Spleen (tissue), 11 donors: ENCODE results near the gene TJP1. TPM values are rescaled to one million over a fixed set of nuclear protein-coding genes. Genes with fewer than 3 reads are reported as not detected.

ENCODE experiments used
- DNase-seq: peaks from one replicate; pipeline ENCODE4 v3.0.0-alpha.2; 2020
- H3K27ac ChIP-seq, 8 donors: fragments of 200-600 bp; sonication (generic) in 7 of 8; 1 replicate in 4 of 8; 2 replicates in 4 of 8; pipeline versions ENCODE4 v1.5.0 to v1.8.0; 2016 to 2021; ENCODE audit warnings: inconsistent platforms in 4 of 8, mild to moderate bottlenecking in 4 of 8, moderate library complexity in 1 of 8
- H3K27me3 ChIP-seq, 7 donors: fragments of 200-600 bp; sonication (generic) in 6 of 7; replicated peaks in 1 of 7; 1 replicate in 4 of 7; 2 replicates in 3 of 7; pipeline versions ENCODE4 v1.5.0 to v1.8.0; 2016 to 2021; ENCODE audit warnings: inconsistent platforms in 3 of 7, mild to moderate bottlenecking in 1 of 7
- H3K36me3 ChIP-seq, 6 donors: fragments of 200-600 bp; sonication (generic) in 5 of 6; 1 replicate in 4 of 6; 2 replicates in 2 of 6; pipeline versions ENCODE4 v1.5.0 to v1.8.0; 2016 to 2021; ENCODE audit warnings: inconsistent platforms in 2 of 6
- H3K4me1 ChIP-seq, 6 donors: fragments of 200-600 bp; sonication (generic) in 5 of 6; 1 replicate in 3 of 6; 2 replicates in 3 of 6; pipeline versions ENCODE4 v1.5.0 to v1.8.0; 2016 to 2021; ENCODE audit warnings: inconsistent platforms in 3 of 6
- H3K4me3 ChIP-seq, 8 donors: fragments of 200-600 bp; sonication (generic) in 7 of 8; 1 replicate in 4 of 8; 2 replicates in 4 of 8; pipeline versions ENCODE4 v1.5.0 to v1.8.0; 2016 to 2021; ENCODE audit warnings: inconsistent platforms in 4 of 8, mild to moderate bottlenecking in 4 of 8, moderate library complexity in 2 of 8
- H3K9me3 ChIP-seq, 8 donors: fragments of 200-600 bp; sonication (generic) in 7 of 8; 1 replicate in 4 of 8; 2 replicates in 4 of 8; pipeline versions ENCODE4 v1.5.0 to v1.8.0; 2016 to 2021; ENCODE audit warnings: inconsistent platforms in 4 of 8
- POLR2A ChIP-seq, 3 donors: fragments of 450-650 bp; IDR thresholded peaks; one replicate each; pipeline ENCODE4 v1.5.1; 2017; ENCODE audit warnings: antibody characterized with exemption in 3 of 3, mild to moderate bottlenecking in 1 of 3
- POLR2AphosphoS5 ChIP-seq, 3 donors: sonication (generic); formaldehyde crosslinking; IDR thresholded peaks; one replicate each; pipeline ENCODE4 v1.5.1; 2017; ENCODE audit warnings: antibody characterized with exemption in 3 of 3
- WGBS, 5 donors: extraction: QIAGEN DNeasy Blood & Tissue Kit in 3 of 5; methylation state at CpG; one replicate each; pipeline versions ENCODE4 v1.1.5 to v1.1.7; 2013 to 2018; 5-methylcytosine and 5-hydroxymethylcytosine counted together
- intact Hi-C: fragments of 100-400 bp; cut with DNase I; formaldehyde crosslinking; loops from one replicate; pipeline ENCODE4 v1.15.0; 2023; ENCODE audit warnings: low total_unique reads
- polyA plus RNA-seq, 3 donors: library from polyadenylated mRNA; stranded (reverse); fragments of 200-250 nt; gene quantifications; one replicate each; pipeline ENCODE4 v1.2.1, GENCODE V29; 2013
- total RNA-seq, 7 donors: library from RNA; depleted of rRNA in 3 of 7; stranded (reverse); fragments of >200 nt in 3 of 7; fragmentation: NEBNext Ultra II Directional in 4 of 7; extraction: Animal tissue kit (Norgen Biotek cat#: 25700) in 4 of 7; gene quantifications; one replicate each; pipeline versions ENCODE4 v1.1.0 to v1.2.1, GENCODE V29; 2016 to 2021
- TF ChIP-seq, protein P1 (sequence below), 11 experiments: fragments of 200-600 bp in 7 of 11; fragments of 450-650 bp in 4 of 11; sonication (generic) in 4 of 11; IDR thresholded peaks in 8 of 11; conservative IDR thresholded peaks in 3 of 11; 1 replicate in 7 of 11; 2 replicates in 4 of 11; pipeline versions ENCODE4 v1.4.0 to v1.8.0; 2016 to 2021; ENCODE audit warnings: antibody characterized with exemption in 11 of 11, inconsistent platforms in 4 of 11, mild to moderate bottlenecking in 1 of 11
- donor health status: healthy with polysubstance abuse.
- donor health status: DM: no; HTN: no; CAD: no; lungs with moderate emphysema.
- donor health status: DM: no; HTN: no; CAD: no.
- donor health status: Bipolar disorder and iron deficiency.
- donor health status: healthy.
- donor health status: DM: no; HTN: no; CAD: no.
- donor health status: DM: yes; HTN: yes; CAD: no.

Gene TJP1
- total and polyA plus RNA-seq, 10 donors = 2.9 to 71.8 (median 49.7) TPM

DNA sequence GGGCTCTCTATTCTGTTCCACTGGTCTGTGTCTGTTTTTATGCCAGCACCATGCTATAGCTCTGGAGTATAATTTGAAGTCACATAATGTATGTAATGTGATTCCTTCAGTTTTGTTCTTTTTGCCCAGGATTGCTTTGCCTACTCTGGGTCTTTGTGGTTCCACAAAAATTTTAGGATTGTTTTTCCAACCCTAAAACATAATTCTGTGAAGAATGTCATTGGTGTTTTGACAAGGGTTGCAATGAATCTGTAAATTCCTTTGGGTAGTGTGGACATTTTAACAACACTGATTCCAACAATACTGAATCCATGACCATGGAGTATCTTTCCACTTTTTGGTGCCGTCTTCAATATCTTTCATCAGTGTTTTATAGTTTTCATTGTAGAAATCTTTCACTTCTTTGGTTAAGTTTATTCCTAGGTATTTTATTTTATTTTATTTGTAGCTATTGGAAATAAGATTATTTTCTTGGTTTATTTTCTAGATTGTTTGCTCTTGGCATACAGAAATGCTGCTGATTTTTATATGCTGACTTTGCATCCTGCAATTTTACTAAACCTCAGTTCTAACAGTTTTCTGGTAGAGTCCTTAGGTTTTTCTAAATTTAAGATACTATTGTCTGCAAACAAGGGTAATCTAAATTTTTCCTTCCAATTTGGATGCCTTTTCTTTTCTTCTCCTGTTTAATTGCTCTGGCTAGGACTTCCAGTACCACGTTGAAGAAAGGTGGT, 29.7 kb downstream of the TJP1 start:
- Histone ChIP-seq H3K36me3 (no peaks in the 10 kb centered on the region), H3K9me3 (no peaks in the 10 kb centered on the region), H3K27me3 (peaks cover 0 to 4% (median 0%) of the 10 kb centered on the region in 7 donors), H3K4me3 (no peak overlapping the region), H3K27ac (no peak overlapping the region), H3K4me1 (no peaks in the 10 kb centered on the region)
- no peak for DNase-seq
- 81 to 90% (median 87%) methylated on average over 2 of the region's 2 CpGs for WGBS, 5 donors
- TF ChIP-seq, protein P1, sequence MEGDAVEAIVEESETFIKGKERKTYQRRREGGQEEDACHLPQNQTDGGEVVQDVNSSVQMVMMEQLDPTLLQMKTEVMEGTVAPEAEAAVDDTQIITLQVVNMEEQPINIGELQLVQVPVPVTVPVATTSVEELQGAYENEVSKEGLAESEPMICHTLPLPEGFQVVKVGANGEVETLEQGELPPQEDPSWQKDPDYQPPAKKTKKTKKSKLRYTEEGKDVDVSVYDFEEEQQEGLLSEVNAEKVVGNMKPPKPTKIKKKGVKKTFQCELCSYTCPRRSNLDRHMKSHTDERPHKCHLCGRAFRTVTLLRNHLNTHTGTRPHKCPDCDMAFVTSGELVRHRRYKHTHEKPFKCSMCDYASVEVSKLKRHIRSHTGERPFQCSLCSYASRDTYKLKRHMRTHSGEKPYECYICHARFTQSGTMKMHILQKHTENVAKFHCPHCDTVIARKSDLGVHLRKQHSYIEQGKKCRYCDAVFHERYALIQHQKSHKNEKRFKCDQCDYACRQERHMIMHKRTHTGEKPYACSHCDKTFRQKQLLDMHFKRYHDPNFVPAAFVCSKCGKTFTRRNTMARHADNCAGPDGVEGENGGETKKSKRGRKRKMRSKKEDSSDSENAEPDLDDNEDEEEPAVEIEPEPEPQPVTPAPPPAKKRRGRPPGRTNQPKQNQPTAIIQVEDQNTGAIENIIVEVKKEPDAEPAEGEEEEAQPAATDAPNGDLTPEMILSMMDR (IDR thresholded peaks at IDR 0.05 in 8 of 11, conservative IDR thresholded peaks at IDR 0.05 in 3 of 11) = no peak
- TF ChIP-seq POLR2AphosphoS5 (IDR thresholded peaks at IDR 0.05) (no peak), POLR2A (IDR thresholded peaks at IDR 0.05) (no peak)
- intact Hi-C loops = no loop called here

DNA sequence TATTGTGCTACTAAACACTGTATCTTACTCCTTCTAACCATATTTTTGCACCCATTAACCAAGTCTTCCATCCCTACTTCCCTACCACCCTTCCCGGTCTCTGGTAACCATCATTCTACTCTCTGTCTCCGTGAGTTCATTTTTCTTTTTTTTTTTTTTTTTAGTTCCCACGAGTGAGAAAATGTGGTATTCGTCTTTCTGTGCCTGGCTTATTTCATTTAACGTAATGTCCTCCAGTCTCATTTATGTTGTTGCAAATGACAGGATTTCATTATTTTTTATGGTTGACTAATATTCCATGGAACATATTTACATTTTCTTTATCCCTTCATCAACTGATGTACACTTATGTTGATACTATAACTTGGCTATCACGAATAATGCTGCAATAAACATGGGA, 31.7 kb downstream of the TJP1 start:
- 84 to 97% (median 93%) methylated on average over 6 of the region's 6 CpGs for WGBS, 5 donors
- H3K4me1 ChIP-seq = no peaks in the 10 kb centered on the region
- no peak for TF ChIP-seq POLR2A (IDR thresholded peaks at IDR 0.05)
- TF ChIP-seq, protein P1 (IDR thresholded peaks at IDR 0.05 in 8 of 11, conservative IDR thresholded peaks at IDR 0.05 in 3 of 11) = no peak
- TF ChIP-seq POLR2AphosphoS5 (IDR thresholded peaks at IDR 0.05) = no peak
- H3K27ac ChIP-seq = no peak overlapping the region
- DNase-seq = no peak
- peaks cover 0 to 4% (median 0%) of the 10 kb centered on the region in 7 donors for H3K27me3 ChIP-seq
- H3K4me3 ChIP-seq = no peak overlapping the region
- no peaks in the 10 kb centered on the region for H3K9me3 ChIP-seq
- H3K36me3 ChIP-seq = no peaks in the 10 kb centered on the region
- intact Hi-C loops = no loop called here

DNA sequence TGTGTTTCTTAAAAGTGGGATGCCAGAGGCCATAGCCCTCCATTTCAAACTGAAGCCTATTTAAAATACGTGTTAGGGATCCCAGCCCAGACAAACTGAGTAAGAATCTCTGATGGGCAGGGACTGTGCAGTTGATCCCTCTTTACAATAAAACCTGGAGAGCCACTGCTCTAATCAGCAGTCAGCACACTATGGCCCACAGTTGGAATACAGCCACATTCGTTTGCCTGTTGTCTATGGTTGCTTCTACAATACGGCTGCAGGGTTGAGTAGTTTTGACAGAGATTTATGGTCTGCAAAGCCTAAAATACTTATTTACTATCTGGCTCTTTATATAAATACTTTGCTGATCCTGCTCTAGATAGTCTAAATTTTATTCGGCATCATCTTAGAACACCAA, 32.4 kb downstream of the TJP1 start:
- H3K27ac ChIP-seq = no peak overlapping the region
- TF ChIP-seq POLR2AphosphoS5 (IDR thresholded peaks at IDR 0.05) (no peak), POLR2A (IDR thresholded peaks at IDR 0.05) (no peak)
- TF ChIP-seq, protein P1 (IDR thresholded peaks at IDR 0.05 in 8 of 11, conservative IDR thresholded peaks at IDR 0.05 in 3 of 11) = no peak
- no peaks in the 10 kb centered on the region for H3K9me3 ChIP-seq
- peaks cover 0 to under 1% (median 0%) of the 10 kb centered on the region in 7 donors for H3K27me3 ChIP-seq
- 63 to 84% (median 79%) methylated on average over 4 of the region's 4 CpGs for WGBS, 5 donors
- H3K4me3 ChIP-seq = no peak overlapping the region
- intact Hi-C loops = no loop called here
- DNase-seq = no peak
- H3K36me3 ChIP-seq = no peaks in the 10 kb centered on the region
- H3K4me1 ChIP-seq = no peaks in the 10 kb centered on the region

DNA sequence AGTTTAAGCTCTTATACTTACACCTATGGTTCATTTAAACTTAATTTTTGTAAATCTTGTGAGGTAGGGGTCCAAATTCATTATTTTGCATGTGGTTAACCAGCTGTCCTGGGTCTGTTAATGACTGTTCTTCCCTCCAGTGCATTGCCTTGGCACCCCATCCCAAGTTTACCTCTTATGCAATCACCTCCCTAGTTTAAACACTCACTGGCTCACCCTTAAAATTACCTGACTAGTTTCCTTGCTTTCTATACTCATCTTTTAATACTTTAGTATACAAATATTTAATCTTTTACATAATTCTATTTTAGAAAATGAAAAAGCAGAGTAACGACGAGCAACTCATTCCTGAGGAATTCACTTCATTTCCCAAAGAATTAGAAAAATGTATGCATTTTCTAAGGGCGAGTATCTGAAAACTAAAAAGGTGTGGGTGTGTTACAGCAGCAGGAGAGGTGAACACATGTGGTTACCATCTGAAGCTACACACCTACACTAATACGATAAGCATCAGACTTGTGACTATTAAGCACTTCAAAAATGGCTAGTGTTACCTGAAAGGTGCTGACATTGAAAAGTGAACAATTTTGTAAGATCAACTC, 33.7 kb downstream of the TJP1 start:
- no peaks in the 10 kb centered on the region for H3K4me1 ChIP-seq
- 87 to 93% (median 91%) methylated on average over 4 of the region's 4 CpGs for WGBS, 5 donors
- no peaks in the 10 kb centered on the region for H3K27me3 ChIP-seq
- TF ChIP-seq POLR2A (IDR thresholded peaks at IDR 0.05) = no peak
- TF ChIP-seq, protein P1 (IDR thresholded peaks at IDR 0.05 in 8 of 11, conservative IDR thresholded peaks at IDR 0.05 in 3 of 11) = no peak
- H3K36me3 ChIP-seq = no peaks in the 10 kb centered on the region
- no peak overlapping the region for H3K4me3 ChIP-seq
- intact Hi-C loops = no loop called here
- no peak overlapping the region for H3K27ac ChIP-seq
- no peak for DNase-seq
- no peaks in the 10 kb centered on the region for H3K9me3 ChIP-seq
